GM23338 (cell line): Measurements from ENCODE around the gene CHP1. TPM values are rescaled to one million over a fixed set of nuclear protein-coding genes. Genes with fewer than 3 reads are reported as not detected.

Source experiments
- polyA plus RNA-seq: library from polyadenylated mRNA; unstranded; fragments of >200 nt; fragmentation: Nextera tagmentation; extraction: Ambion mirVana; gene quantifications from 2 replicates; pipeline ENCODE4 v1.2.1, GENCODE V29; 2016
- total RNA-seq: library from RNA; depleted of rRNA; stranded (reverse); fragments of >200 nt; shearing (Covaris generic); gene quantifications from 2 replicates; pipeline ENCODE4 v1.2.3, GENCODE V29; 2014; rRNA removed

The CHP1 gene
- total and polyA plus RNA-seq, 2 experiments from 2014 or later: 62.3 to 109 TPM

Other genes starting within 250 kb of the CHP1 start
- gene INO80, start 115.0 kb upstream of the CHP1 start, total RNA-seq: 23.1 and 24.9 TPM in 2 replicates
- 6.5 and 7.6 TPM in 2 replicates for gene INO80, start 115.0 kb upstream of the CHP1 start, polyA plus RNA-seq
- gene EXD1, start 511 bp upstream of the CHP1 start, total RNA-seq: 0.07 TPM in 1 of 2 replicates, not detected in the other
- gene EXD1, start 511 bp upstream of the CHP1 start, polyA plus RNA-seq: not detected in 2 replicates
- gene OIP5, start 101.3 kb downstream of the CHP1 start, total RNA-seq: 53.1 and 61.1 TPM in 2 replicates
- gene OIP5, start 101.3 kb downstream of the CHP1 start, polyA plus RNA-seq: 60.0 and 71.7 TPM in 2 replicates
- 126 and 150 TPM in 2 replicates for gene NUSAP1, start 101.6 kb downstream of the CHP1 start, total RNA-seq
- 260 and 272 TPM in 2 replicates for gene NUSAP1, start 101.6 kb downstream of the CHP1 start, polyA plus RNA-seq
- gene NDUFAF1, start 171.2 kb downstream of the CHP1 start, total RNA-seq: 12.5 and 17.0 TPM in 2 replicates
- 14.7 and 15.4 TPM in 2 replicates for gene NDUFAF1, start 171.2 kb downstream of the CHP1 start, polyA plus RNA-seq
- gene RTF1, start 185.8 kb downstream of the CHP1 start, total RNA-seq: 34.3 and 38.1 TPM in 2 replicates
- 296 and 298 TPM in 2 replicates for gene RTF1, start 185.8 kb downstream of the CHP1 start, polyA plus RNA-seq